OCI-LY3 (cell line): ENCODE measurements around the gene SERPINI1.
"Not testable (repeated sequence)": the region's sequence is repeated elsewhere in the genome, so short reads cannot be mapped to it uniquely, and the experiment has no call there.

Source experiments
- CTCF ChIP-seq: fragments of 200-600, 300-600 bp; sonication (generic); IDR thresholded peaks from 2 replicates; pipeline ENCODE4 v1.5.1; 2014; ENCODE audit warnings: antibody characterized with exemption, low read length, low read depth
- EZH2phosphoT487 ChIP-seq: fragments of 200-600 bp; shearing (Covaris generic); IDR thresholded peaks from 2 replicates; pipeline ENCODE4 v1.6.1; 2018; ENCODE audit warnings: antibody characterized with exemption, mixed run types, low read depth

GRCh38 chr3:167827588-167827987 is 92.1 kb downstream of the SERPINI1 start:
- not testable (repeated sequence) for TF ChIP-seq CTCF, EZH2phosphoT487
